Jurkat, Clone E6-1 (cell line): ENCODE data around the gene CMKLR1.

Experiments used
- DNase-seq: peaks from one replicate; pipeline ENCODE4 v3.0.0-alpha.2; 2011; ENCODE audit warnings: low read depth, low spot score
- H3K4me3 ChIP-seq: 2 replicates; pipeline ENCODE4 v1.5.1; 2011; ENCODE audit warnings: mild to moderate bottlenecking, low read length, control low read depth, moderate library complexity

The CMKLR1 gene

GRCh38 chr12:108306506-108306905 is 32.6 kb downstream of the CMKLR1 start:
- no peak overlapping the region for H3K4me3 ChIP-seq
- no peak for DNase-seq

- no peak overlapping the region for H3K4me3 ChIP-seq
- no peak for DNase-seq
Observed at GRCh38 chr12:108305991-108306501, 33.1 kb downstream of the CMKLR1 start.

GRCh38 chr12:108305520-108305919 is 33.6 kb downstream of the CMKLR1 start:
- no peak for DNase-seq
- H3K4me3 ChIP-seq: no peak overlapping the region

- no peak for DNase-seq
- no peak overlapping the region for H3K4me3 ChIP-seq
Observed at GRCh38 chr12:108304633-108305032, 34.5 kb downstream of the CMKLR1 start.

GRCh38 chr12:108303703-108304102 is 35.4 kb downstream of the CMKLR1 start:
- DNase-seq: no peak
- no peak overlapping the region for H3K4me3 ChIP-seq

- no peak for DNase-seq
- no peak overlapping the region for H3K4me3 ChIP-seq
Observed at GRCh38 chr12:108302403-108303311, 36.5 kb downstream of the CMKLR1 start.

GRCh38 chr12:108302016-108302402 is 37.1 kb downstream of the CMKLR1 start:
- H3K4me3 ChIP-seq: no peak overlapping the region
- no peak for DNase-seq

GRCh38 chr12:108301346-108301745 is 37.8 kb downstream of the CMKLR1 start:
- no peak for DNase-seq
- no peak overlapping the region for H3K4me3 ChIP-seq

- no peak for DNase-seq
- H3K4me3 ChIP-seq: no peak overlapping the region
Observed at GRCh38 chr12:108299980-108300696, 39.0 kb downstream of the CMKLR1 start.

GRCh38 chr12:108299516-108299915 is 39.6 kb downstream of the CMKLR1 start:
- no peak overlapping the region for H3K4me3 ChIP-seq
- no peak for DNase-seq

GRCh38 chr12:108298761-108299275 is 40.3 kb downstream of the CMKLR1 start:
- DNase-seq: no peak
- no peak overlapping the region for H3K4me3 ChIP-seq

GRCh38 chr12:108297895-108298760 is 41.0 kb downstream of the CMKLR1 start:
- no peak for DNase-seq
- H3K4me3 ChIP-seq: no peak overlapping the region

GRCh38 chr12:108297424-108297823 is 41.7 kb downstream of the CMKLR1 start:
- DNase-seq: no peak
- no peak overlapping the region for H3K4me3 ChIP-seq

GRCh38 chr12:108296945-108297344 is 42.2 kb downstream of the CMKLR1 start:
- no peak overlapping the region for H3K4me3 ChIP-seq
- DNase-seq: no peak

- no peak overlapping the region for H3K4me3 ChIP-seq
- DNase-seq: no peak
Observed at GRCh38 chr12:108295641-108296040, 43.5 kb downstream of the CMKLR1 start.

- no peak for DNase-seq
- H3K4me3 ChIP-seq: no peak overlapping the region
Observed at GRCh38 chr12:108289350-108290161, 49.6 kb downstream of the CMKLR1 start.

- no peak for DNase-seq
- no peak overlapping the region for H3K4me3 ChIP-seq
Observed at GRCh38 chr12:108287227-108287626, 51.9 kb downstream of the CMKLR1 start.

- H3K4me3 ChIP-seq: no peak overlapping the region
- no peak for DNase-seq
Observed at GRCh38 chr12:108285016-108285415, 54.1 kb downstream of the CMKLR1 start.
